Activated naive CD4-positive, alpha-beta T cell treated with anti-CD3 and anti-CD28 coated beads, Interleukin-2, amount 50 U/mL, for 24 hours (primary cell): ENCODE measurements around the gene NDST1.

ENCODE experiments used
- H3K27ac Mint-ChIP-seq: one replicate; pipeline ENCODE4 v1.8.0; 2021; ENCODE audit warnings: mild to moderate bottlenecking, mixed read lengths
- H3K27me3 Mint-ChIP-seq: one replicate; pipeline ENCODE4 v1.8.0; 2021; ENCODE audit warnings: mixed read lengths
- H3K36me3 Mint-ChIP-seq: one replicate; pipeline ENCODE4 v1.8.0; 2021; ENCODE audit warnings: mixed read lengths
- H3K4me1 Mint-ChIP-seq: one replicate; pipeline ENCODE4 v1.8.0; 2021; ENCODE audit warnings: mixed read lengths
- H3K4me3 Mint-ChIP-seq: one replicate; pipeline ENCODE4 v1.8.0; 2021; ENCODE audit warnings: mild to moderate bottlenecking, mixed read lengths
- H3K9me3 Mint-ChIP-seq: one replicate; pipeline ENCODE4 v1.8.0; 2021; ENCODE audit warnings: mixed read lengths

Gene NDST1

GRCh38 chr5:150573867-150574817 is 66.2 kb downstream of the NDST1 start:
- H3K27me3 Mint-ChIP-seq, result no peaks in the 10 kb centered on the region
- H3K27ac Mint-ChIP-seq, result no peak overlapping the region
- no peaks in the 10 kb centered on the region for H3K36me3 Mint-ChIP-seq
- no peaks in the 10 kb centered on the region for H3K4me1 Mint-ChIP-seq
- H3K9me3 Mint-ChIP-seq, result no peaks in the 10 kb centered on the region
- no peak overlapping the region for H3K4me3 Mint-ChIP-seq

DNA sequence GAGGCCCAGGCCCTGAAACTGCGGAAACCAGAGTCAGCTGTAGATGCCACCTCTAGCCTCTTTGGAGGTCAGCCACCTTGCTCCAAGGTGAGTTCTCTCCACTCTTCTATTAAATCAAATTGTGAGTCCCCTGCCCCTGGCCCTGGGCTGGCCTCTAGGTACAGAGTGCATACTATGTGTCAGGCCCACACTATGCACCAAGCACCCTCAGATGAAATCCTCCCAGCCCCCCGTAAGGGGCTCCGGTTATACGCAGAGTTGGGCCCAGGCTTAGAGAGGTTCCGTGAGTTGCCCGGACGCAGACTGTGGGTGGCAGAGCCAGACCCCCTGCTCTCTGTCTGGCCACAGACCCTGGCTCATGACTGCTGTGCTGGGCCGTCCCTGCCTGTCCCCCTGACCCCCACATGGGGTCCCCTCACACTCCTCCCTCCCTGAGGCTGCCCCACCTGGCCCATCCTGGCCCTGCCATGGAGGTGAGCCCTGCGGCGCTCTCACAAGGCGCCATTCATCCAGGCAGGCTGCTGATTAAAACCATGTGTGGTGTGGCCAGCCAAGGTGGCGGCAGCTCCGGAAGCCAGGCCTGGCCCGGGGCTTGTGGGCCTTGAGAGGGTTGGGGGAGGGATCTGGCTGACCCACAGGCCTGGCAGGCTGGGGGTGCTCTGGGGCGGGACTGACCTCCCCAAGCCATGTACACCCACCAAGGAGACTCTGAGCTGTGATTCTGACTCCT is 67.1 kb downstream of the NDST1 start:
- Mint-ChIP-seq H3K9me3 (no peaks in the 10 kb centered on the region), H3K4me3 (no peak overlapping the region), H3K36me3 (no peaks in the 10 kb centered on the region), H3K27ac (no peak overlapping the region), H3K27me3 (no peaks in the 10 kb centered on the region), H3K4me1 (no peaks in the 10 kb centered on the region)

- no peaks in the 10 kb centered on the region for H3K9me3 Mint-ChIP-seq
- H3K4me3 Mint-ChIP-seq, result no peak overlapping the region
- no peaks in the 10 kb centered on the region for H3K4me1 Mint-ChIP-seq
- no peaks in the 10 kb centered on the region for H3K36me3 Mint-ChIP-seq
- no peaks in the 10 kb centered on the region for H3K27me3 Mint-ChIP-seq
- no peak overlapping the region for H3K27ac Mint-ChIP-seq
Observed at GRCh38 chr5:150575745-150576448, 68.0 kb downstream of the NDST1 start.

- Mint-ChIP-seq H3K4me1 (no peaks in the 10 kb centered on the region), H3K27ac (no peak overlapping the region), H3K9me3 (no peaks in the 10 kb centered on the region), H3K27me3 (no peaks in the 10 kb centered on the region), H3K4me3 (no peak overlapping the region), H3K36me3 (no peaks in the 10 kb centered on the region)
Observed at GRCh38 chr5:150576449-150576949, 68.6 kb downstream of the NDST1 start.

DNA sequence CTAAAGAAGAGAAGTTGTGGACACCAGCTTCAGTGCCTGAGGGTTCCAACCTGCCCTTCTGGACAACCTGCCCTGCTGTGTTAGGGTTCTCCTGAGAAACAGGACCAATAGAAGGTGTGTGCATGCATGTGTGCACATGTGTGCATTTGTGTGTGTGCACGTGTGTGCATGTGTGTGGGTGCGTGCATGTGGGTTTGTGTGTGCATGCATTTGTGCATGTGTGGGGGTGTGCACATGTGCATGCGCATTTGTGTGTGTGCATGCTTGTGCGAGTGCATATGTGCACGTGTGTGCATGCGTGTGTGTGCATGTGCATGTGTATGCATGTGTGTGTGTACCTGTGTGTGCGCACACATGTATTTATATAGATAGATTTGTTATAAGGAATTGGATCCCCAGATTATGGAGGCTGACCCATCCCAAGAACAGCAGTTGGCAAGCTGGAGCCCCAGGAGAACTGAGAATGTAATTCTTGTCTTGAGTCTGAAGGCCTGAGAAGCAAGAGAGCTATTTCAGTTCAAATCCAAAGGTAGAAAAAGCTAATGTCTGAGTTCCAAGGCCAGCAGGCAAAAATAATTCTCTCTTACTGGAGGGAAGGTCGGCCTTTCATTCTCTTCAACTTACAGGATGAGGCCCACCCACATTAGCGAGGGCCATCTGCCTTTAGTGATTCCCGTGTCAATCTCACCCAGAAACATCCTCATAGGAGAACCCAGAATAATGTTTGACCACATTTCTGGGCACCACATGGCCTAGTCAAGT is 69.6 kb downstream of the NDST1 start:
- peaks cover 2% of the 10 kb centered on the region for H3K27me3 Mint-ChIP-seq
- H3K36me3 Mint-ChIP-seq, result no peaks in the 10 kb centered on the region
- H3K9me3 Mint-ChIP-seq, result no peaks in the 10 kb centered on the region
- H3K4me3 Mint-ChIP-seq, result no peak overlapping the region
- no peak overlapping the region for H3K27ac Mint-ChIP-seq
- no peaks in the 10 kb centered on the region for H3K4me1 Mint-ChIP-seq

GRCh38 chr5:150578781-150579461 is 71.0 kb downstream of the NDST1 start:
- H3K27me3 Mint-ChIP-seq, result peaks cover 2% of the 10 kb centered on the region
- no peak overlapping the region for H3K4me3 Mint-ChIP-seq
- no peak overlapping the region for H3K27ac Mint-ChIP-seq
- no peaks in the 10 kb centered on the region for H3K36me3 Mint-ChIP-seq
- H3K9me3 Mint-ChIP-seq, result no peaks in the 10 kb centered on the region
- H3K4me1 Mint-ChIP-seq, result no peaks in the 10 kb centered on the region

DNA sequence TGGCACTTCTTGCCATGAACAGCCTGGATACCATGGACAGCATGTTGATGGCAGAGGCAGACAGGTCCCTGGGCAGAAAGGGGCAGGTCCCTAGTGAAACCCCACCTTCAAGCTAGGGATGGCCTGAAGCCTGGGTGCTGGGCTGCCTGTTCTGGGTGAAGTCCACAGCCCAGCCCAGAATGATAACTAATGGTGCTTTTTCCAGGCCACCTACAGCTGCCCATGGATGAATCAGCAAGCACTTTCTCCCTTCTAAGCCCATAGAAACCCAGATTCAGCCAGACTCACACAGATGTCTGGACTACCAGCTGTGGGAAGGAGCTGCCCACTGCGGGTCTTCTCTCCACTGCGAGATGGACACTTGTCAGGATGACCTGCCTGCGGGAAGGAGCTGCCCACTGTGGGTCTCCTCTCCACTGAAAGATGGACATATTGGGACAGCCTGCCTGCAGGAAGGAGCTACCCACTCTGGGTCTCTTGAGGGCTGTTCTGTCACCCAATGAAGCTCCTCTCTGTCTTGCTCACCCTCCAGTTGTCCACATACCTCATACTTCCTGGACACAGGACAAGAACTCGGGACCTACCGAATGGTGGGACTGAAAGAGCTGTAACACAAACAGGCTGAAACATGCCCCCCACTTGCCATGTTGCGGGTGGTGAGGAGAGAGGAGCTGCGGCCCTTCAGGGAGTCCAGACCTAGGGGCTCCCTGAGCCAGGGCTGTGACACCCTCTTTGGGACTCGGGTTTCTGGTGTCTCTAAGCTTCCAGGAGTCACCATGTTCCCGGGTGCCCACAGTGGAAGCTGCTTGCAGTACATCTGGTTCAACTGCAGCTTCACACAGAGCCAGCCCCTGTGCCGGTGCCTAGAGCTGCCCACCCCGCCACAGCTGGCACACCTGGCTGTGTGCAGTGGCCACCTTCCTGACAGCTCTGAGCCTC is 71.8 kb downstream of the NDST1 start:
- Mint-ChIP-seq H3K36me3 (no peaks in the 10 kb centered on the region), H3K27ac (no peak overlapping the region), H3K27me3 (peaks cover 2% of the 10 kb centered on the region), H3K9me3 (no peaks in the 10 kb centered on the region), H3K4me1 (no peaks in the 10 kb centered on the region), H3K4me3 (no peak overlapping the region)

DNA sequence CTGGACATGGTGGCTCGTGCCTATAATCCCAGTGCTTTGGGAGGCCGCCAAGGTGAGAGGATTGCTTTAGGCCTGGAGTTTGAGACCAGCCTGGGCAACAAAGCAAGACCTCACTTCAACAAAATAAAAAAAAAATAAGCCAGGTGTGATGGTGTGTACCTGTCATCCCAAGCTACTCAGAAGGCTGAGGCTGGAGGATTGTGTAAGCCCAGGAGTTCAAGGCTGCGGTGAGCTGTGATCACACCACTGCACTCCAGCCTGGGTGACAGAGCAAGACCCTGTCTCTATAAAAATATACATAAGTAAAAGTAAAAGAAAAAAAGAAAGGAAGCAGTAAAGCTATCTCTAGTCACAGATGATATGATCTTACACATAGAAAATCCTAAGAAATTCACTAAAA is 73.0 kb downstream of the NDST1 start:
- Mint-ChIP-seq H3K27me3 (peaks cover 2% of the 10 kb centered on the region), H3K4me3 (no peak overlapping the region), H3K9me3 (no peaks in the 10 kb centered on the region), H3K27ac (no peak overlapping the region), H3K4me1 (no peaks in the 10 kb centered on the region), H3K36me3 (no peaks in the 10 kb centered on the region)

- Mint-ChIP-seq H3K4me3 (no peak overlapping the region), H3K36me3 (no peaks in the 10 kb centered on the region), H3K4me1 (no peaks in the 10 kb centered on the region), H3K27me3 (peaks cover 2% of the 10 kb centered on the region), H3K9me3 (no peaks in the 10 kb centered on the region), H3K27ac (no peak overlapping the region)
Observed at GRCh38 chr5:150582241-150583109, 74.5 kb downstream of the NDST1 start.

- Mint-ChIP-seq H3K36me3 (no peaks in the 10 kb centered on the region), H3K4me1 (no peaks in the 10 kb centered on the region), H3K4me3 (no peak overlapping the region), H3K27me3 (peaks cover 2% of the 10 kb centered on the region), H3K9me3 (no peaks in the 10 kb centered on the region), H3K27ac (no peak overlapping the region)
Observed at GRCh38 chr5:150583541-150584225, 75.8 kb downstream of the NDST1 start.

DNA sequence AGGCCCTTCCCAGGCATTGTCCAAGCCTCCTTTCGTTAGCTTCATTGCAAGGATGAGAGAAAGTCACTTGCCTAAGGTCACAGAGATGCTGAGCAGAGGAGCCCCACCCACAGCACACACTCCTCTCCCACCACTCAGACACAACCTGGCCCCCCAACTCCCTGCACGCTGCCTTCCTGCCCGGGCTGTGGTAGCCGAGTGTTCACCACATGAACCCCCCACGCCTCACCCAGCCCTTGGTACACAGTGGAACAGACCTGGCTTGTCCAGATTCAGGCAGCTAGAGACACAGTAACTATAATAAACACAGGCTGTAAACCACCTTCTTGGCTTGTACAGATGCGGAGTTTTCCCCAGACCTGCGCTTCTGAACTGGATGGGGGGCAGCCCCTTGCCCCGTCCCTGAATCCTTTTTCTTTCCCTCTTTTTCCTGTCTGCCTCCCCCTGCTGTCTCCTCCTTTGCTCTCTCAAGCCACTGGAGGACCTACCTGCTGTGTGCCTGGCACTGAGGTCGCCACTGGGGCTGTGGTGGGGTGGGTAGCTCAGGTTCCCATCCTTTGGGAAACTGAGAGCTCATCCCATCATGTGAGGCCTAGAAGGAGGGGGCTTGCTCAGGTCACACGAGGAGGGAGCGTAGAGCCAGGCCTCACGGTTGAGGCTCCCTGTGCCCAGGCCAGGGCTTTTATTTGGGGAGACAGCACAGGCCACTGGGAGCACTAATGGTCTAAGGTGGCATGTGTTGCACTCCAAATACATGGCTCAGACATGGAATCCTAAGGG is 76.8 kb downstream of the NDST1 start:
- Mint-ChIP-seq H3K9me3 (no peaks in the 10 kb centered on the region), H3K27ac (no peak overlapping the region), H3K4me1 (no peaks in the 10 kb centered on the region), H3K4me3 (no peak overlapping the region), H3K36me3 (no peaks in the 10 kb centered on the region), H3K27me3 (peaks cover 2% of the 10 kb centered on the region)

DNA sequence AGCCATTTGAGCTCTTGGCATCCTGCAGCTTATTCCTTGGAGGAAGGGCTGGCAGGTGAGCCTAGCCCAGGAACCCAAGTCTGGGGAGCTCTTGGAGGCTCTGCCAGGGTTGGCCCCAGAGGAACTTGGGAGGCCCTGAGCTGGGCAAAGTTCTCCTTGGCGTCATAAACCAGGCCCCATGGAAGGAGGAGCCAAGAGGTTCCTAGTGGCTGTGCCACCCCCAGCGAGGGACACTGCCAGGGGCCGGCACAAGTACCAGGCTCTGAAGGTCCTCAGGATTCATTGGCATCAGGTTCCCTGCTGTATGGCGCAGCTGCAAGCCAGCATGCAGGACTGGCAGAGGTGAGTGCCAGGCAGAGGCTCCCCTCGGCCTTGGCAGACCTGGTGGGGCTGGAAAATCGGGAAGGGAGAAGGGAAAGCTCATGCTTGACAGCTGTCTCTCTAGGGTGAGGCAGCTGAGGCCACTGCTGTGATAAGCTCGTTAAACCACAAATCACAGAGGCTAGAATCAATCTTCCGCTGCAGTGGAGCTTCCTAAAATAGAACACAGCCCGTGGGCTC is 77.9 kb downstream of the NDST1 start:
- H3K27ac Mint-ChIP-seq, result no peak overlapping the region
- H3K27me3 Mint-ChIP-seq, result peaks cover 2% of the 10 kb centered on the region
- no peaks in the 10 kb centered on the region for H3K4me1 Mint-ChIP-seq
- no peaks in the 10 kb centered on the region for H3K9me3 Mint-ChIP-seq
- H3K4me3 Mint-ChIP-seq, result no peak overlapping the region
- no peaks in the 10 kb centered on the region for H3K36me3 Mint-ChIP-seq
